NCI-H2107 treated with DMSO at 0.1 percent for 48 hours (cell line): ENCODE data around the gene ANGPTL7.
"Not testable (repeated sequence)": the region's sequence is repeated elsewhere in the genome, so short reads cannot be mapped to it uniquely, and the experiment has no call there.

ENCODE experiments used
- DNase-seq: peaks from one replicate; lab custom pipeline; 2025; ENCODE audit not compliant: unreplicated experiment; lab: John Stamatoyannopoulos, UW

Gene ANGPTL7

GRCh38 chr1:11168731-11169130, 20.4 kb upstream of the ANGPTL7 start:
- DNase-seq = no peak

- DNase-seq = no peak
Observed at GRCh38 chr1:11169202-11169601, 20.0 kb upstream of the ANGPTL7 start.

GRCh38 chr1:11170102-11170501, 19.1 kb upstream of the ANGPTL7 start:
- DNase-seq = no peak

GRCh38 chr1:11174261-11174942, 14.8 kb upstream of the ANGPTL7 start:
- no peak for DNase-seq

GRCh38 chr1:11175461-11175860, 13.7 kb upstream of the ANGPTL7 start:
- no peak for DNase-seq

- DNase-seq = no peak
Observed at GRCh38 chr1:11176081-11176706, 13.0 kb upstream of the ANGPTL7 start.

GRCh38 chr1:11178021-11179015, 10.8 kb upstream of the ANGPTL7 start:
- DNase-seq = peak; percentile 12

GRCh38 chr1:11179125-11179524, 10.0 kb upstream of the ANGPTL7 start:
- no peak for DNase-seq

- DNase-seq = not testable (repeated sequence)
Observed at GRCh38 chr1:11179749-11180148, 9.4 kb upstream of the ANGPTL7 start.

GRCh38 chr1:11180342-11180744, 8.8 kb upstream of the ANGPTL7 start:
- DNase-seq = no peak

- no peak for DNase-seq
Observed at GRCh38 chr1:11182884-11183283, 6.3 kb upstream of the ANGPTL7 start.

- no peak for DNase-seq
Observed at GRCh38 chr1:11184973-11185372, 4.2 kb upstream of the ANGPTL7 start.

- no peak for DNase-seq
Observed at GRCh38 chr1:11187000-11187399, 2.2 kb upstream of the ANGPTL7 start.

GRCh38 chr1:11187494-11187893, 1.7 kb upstream of the ANGPTL7 start:
- DNase-seq = no peak

- no peak for DNase-seq
Observed at GRCh38 chr1:11187931-11188330, 1.2 kb upstream of the ANGPTL7 start.

- no peak for DNase-seq
Observed at GRCh38 chr1:11188381-11188780, 774 bp upstream of the ANGPTL7 start.

- DNase-seq = no peak
Observed at GRCh38 chr1:11193376-11193775, 4.2 kb downstream of the ANGPTL7 start.

- no peak for DNase-seq
Observed at GRCh38 chr1:11194407-11195176, 5.4 kb downstream of the ANGPTL7 start.

- DNase-seq = no peak
Observed at GRCh38 chr1:11196945-11197344, 7.8 kb downstream of the ANGPTL7 start.

GRCh38 chr1:11197359-11197758, 8.2 kb downstream of the ANGPTL7 start:
- DNase-seq = no peak

- no peak for DNase-seq
Observed at GRCh38 chr1:11198257-11198656, 9.1 kb downstream of the ANGPTL7 start.
